C4-2B (cell line): ENCODE data around the gene TFEB.

Experiments
- CTCF ChIP-seq: fragments of 450-650 bp; conservative IDR thresholded peaks from 2 replicates; pipeline ENCODE4 v1.5.1; 2017; ENCODE audit warnings: mild to moderate bottlenecking
- ZFX ChIP-seq: fragments of 450-650 bp; IDR thresholded peaks from 2 replicates; pipeline ENCODE4 v1.6.1; 2017

GRCh38 chr6:41702089-41702745 is 33.2 kb downstream of the TFEB start:
- TF ChIP-seq CTCF, result no peak
- TF ChIP-seq ZFX, result no peak
